GM21786 (cell line): ENCODE results near the gene FXYD4.

Experiments used
- ATAC-seq: cut with Tn5 transposase; IDR thresholded peaks from one replicate; pipeline ENCODE4 v1.9.1; 2021; ENCODE audit not compliant: unreplicated experiment

The FXYD4 gene

GRCh38 chr10:43394868-43395267, 23.4 kb downstream of the FXYD4 start:
- ATAC-seq = no peak

DNA sequence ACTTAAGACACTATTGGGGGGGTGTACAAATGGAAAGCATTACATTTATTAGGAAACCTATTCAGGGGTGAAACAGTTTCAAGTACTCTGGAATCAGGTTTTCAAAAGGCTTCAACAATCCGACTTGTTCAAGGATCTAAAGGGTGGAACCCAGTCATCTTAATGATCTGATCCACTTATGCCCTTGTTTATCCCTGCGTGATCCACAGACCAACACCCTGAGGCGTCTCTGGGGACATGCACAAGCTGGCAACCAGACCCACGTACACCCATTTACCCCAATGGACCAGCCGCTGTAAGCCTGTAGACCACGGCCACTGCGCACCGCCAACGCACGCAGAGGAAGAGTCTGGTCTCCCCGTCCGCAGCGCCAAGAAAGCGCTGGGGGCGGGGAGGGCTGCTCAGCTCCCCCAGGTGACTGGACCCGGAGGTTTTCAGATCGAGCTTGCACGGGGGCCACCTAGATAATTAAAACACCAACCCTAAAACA, 24.2 kb downstream of the FXYD4 start:
- ATAC-seq = no peak

GRCh38 chr10:43396061-43396927, 24.9 kb downstream of the FXYD4 start:
- peak; percentile 44 for ATAC-seq

GRCh38 chr10:43396928-43397624, 25.6 kb downstream of the FXYD4 start:
- peak; percentile 85 for ATAC-seq

- no peak for ATAC-seq
Measured at GRCh38 chr10:43398939-43399319, 27.5 kb downstream of the FXYD4 start.

DNA sequence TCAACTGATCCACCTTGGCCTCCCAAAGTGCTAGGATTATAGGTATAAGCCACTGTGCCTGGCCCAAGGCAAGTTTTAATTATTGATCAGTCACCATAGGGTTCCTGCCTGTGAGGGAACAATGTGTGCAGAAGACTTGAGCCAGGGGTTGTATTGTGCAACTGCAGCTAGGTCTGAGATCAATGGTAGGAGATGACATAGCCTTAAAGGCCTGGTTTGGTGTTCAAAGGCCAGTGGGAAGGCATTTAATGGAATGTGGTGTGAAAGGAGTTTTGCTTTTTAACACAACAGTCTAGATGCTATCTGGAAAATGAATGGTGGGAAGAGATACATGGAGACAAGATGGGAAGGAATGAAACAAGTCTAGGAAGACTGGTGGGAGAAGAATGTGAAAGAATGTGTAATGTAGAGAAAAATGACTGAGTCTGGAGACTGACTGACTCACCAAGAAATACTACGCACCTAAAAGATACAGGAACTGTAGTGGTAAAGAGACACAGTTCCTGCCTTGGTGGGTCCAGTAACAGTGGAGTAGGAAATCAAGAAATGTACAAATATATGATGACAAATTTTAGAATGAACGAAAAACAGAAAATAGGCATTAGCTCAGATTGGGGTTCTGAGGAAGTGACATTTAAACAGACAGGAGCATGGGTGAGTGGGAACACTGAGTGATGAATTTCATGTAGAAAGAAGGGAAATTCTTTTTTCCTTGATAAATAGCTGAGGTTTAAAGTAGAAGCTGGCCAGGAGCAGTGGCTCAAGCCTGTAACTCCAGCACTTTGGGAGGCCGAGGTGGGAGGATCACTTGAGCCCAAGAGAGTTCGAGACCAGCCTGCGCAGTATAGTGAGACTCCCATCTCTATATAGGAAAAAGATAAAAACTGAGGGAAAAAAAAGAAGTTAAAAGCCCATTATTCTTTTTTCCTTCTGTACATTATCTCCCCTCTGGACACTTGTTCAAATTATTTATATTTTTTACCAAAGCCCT, 28.2 kb downstream of the FXYD4 start:
- ATAC-seq = no peak

- no peak for ATAC-seq
Measured at GRCh38 chr10:43401627-43402026, 30.2 kb downstream of the FXYD4 start.

- no peak for ATAC-seq
Measured at GRCh38 chr10:43402176-43402575, 30.7 kb downstream of the FXYD4 start.

GRCh38 chr10:43402880-43403452, 31.5 kb downstream of the FXYD4 start:
- no peak for ATAC-seq

DNA sequence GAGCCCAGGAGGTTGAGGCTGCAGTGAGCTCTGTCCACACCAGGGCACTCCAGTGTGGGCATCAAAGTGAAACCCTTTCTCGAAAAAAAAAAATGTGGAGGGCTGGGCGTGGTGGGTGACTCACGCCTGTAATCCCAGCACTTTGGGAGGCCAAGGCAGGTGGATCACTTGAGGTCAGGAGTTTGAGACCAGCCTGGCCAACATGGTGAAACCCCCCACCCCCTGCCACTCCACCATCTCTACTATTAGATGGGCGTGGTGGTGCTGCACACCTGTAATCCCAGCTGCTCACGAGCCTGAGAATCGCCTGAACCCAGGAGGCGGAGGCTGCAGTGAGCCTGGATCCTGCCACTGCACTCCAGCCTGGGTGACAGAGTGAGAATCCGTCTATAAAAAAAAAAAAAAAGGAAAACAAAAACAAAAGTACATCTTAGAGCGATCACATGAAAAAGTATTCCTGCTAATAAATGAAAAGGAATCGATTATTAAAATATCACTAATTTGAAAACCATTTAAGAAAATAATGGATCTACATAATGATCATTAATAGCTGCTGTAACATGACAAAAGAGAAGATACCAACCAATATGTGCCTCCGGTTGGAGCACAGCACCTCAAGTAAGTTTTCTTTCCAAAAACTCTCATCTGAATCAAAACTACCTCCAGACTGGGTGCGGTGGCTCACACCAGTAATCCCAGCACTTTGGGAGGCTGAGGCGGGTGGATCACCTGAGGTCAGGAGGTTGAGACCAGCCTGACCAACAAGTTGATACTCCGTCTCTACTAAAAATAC, 32.7 kb downstream of the FXYD4 start:
- ATAC-seq = no peak

DNA sequence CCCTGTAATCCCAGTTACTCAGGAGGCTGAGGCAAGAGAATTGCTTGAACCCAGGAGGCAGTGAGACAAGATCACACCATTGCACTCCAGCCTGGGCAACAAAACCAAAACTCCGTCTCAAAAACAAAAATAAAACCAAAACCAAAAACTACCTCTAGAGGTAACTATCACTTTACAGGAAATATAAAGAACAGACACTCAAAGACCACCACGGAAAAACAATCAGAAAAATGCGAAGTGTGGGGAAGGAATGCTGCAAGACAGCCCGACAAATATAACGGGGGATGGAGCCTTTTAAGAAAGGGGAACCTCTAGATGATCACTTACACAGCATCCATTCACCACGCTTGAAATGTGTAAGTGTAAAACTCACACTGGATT, 33.3 kb downstream of the FXYD4 start:
- ATAC-seq = no peak

- ATAC-seq = peak; percentile 11
Measured at GRCh38 chr10:43407148-43407575, 35.7 kb downstream of the FXYD4 start.

GRCh38 chr10:43407576-43408330, 36.3 kb downstream of the FXYD4 start:
- ATAC-seq = peak; percentile 45

DNA sequence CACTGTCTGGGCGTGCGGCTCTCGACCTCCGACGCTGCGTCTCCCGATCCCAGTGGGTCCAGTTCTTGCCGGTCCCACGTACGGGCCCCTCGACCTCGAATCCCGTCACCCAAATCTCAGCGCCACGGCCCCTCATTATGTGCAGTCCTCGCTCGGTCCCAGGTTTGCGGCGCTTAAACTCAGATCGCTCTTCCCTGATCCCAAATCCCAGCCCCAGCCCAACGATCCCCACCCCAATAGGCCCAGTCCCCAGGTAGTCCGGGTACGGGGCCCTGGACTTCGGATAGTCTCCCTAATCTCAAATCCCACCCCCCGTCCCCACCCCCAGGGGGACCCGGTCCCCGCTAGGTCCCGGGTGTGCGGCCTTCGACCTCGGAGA, 36.9 kb downstream of the FXYD4 start:
- ATAC-seq = peak; percentile 0

DNA sequence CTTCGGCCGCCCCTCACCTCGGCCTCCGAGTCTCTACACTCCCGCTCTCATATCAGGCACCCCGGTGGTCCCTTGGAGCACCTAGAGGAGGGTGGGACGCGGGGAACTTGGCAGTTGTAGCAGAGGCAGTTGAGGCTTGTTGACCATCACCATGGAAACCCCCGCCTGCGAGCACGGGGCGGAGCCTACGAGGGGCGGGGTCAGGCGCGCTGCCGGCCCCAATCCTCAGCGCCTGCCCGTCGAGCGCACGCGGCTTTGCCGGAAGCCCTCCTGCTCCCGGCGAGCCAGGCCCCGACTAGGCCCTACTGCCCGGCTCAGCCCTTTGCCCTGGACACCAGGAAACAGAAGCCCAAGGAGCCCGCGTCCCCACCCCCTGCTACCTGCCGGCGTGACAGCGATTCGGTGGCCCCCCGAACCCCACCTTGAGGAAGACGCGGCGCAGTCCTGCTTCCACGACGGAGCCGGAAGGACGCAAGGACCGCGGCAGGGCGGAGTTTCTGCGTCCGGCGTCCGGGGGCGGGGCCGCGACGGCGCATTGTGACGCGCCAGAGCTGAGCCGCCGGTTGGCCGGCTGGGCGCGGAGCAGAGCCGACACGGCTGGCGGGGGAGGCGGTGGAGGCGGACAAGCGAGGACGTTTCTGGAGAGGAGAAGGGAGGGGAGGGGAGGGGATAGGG, 37.4 kb downstream of the FXYD4 start, which contains the start of gene HNRNPF:
TSS of gene HNRNPF (minus strand) at position 477 of the 675 bp plus-strand sequence. CDS start 21,302 bp downstream, outside the sequence.
- ATAC-seq = peak; percentile 69

DNA sequence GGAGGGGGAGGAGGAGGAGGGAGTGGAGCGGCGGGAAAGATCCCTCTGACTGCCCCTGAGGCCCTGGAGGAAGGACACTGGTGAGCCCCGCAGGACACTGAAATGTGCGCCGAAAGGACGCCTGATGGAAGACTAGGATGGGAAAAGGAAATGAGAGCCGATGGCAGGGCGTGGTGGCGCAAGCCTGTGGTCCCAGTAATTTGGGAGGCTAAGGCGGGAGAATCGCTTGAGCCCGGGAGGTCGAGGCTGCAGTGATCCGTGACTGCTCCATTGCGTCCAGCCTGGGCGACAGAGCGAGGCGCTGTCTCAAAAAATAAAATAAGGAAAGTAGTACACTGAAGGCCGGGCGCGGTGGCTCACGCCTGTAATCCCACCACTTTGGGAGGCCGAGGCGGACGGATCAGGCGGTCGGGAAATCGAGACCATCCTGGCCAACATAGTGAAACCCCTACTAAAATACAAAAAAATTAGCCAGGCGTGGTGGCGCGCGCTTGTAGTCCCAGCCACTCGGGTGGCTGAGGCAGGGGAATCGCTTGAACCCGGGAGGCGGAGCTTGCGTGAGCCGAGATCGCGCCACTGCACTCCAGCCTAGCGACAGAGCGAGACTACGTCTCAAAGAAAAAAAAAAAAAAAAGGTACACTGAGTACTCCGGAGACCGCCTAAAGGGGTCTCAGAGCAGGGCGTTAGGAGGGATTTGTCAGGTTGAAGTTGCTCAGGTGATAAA, 38.1 kb downstream of the FXYD4 start:
- no peak for ATAC-seq

DNA sequence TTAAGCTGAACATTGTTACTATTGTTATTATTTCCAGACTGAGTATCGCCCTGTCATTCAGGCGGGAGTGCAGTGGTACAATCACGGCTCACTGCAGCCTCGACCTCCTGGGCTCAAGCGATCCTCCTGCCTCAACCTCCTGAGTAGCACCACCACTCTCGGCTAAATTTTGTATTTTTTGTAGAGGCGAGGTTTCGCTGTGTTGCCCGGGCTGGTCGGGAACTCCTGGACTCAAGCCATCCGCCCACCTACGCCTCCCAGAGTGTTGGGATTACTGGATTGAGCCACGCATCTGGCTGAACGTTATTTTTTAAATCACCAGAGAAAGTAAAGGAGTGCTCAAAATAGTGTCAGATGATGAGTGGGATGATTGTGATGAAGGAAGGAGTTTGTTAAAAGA, 38.9 kb downstream of the FXYD4 start:
- no peak for ATAC-seq

- ATAC-seq = no peak
Measured at GRCh38 chr10:43411536-43411935, 40.1 kb downstream of the FXYD4 start.
